H1 (cell line): ENCODE results near the gene ENPP3. TPM values are rescaled to one million over a fixed set of nuclear protein-coding genes. Genes with fewer than 3 reads are reported as not detected.

Experiments
- ASH2L ChIP-seq: fragments of 200-600, 300-600 bp; sonication (generic); IDR thresholded peaks from one replicate; pipeline ENCODE4 v1.7.1; 2017; ENCODE audit warnings: low read length
- BACH1 ChIP-seq: IDR thresholded peaks from 2 replicates; pipeline ENCODE4 v1.6.1; 2012; ENCODE audit warnings: low read length, improper control_type of control experiment
- BCL11A ChIP-seq, 2 experiments: IDR thresholded peaks; one replicate each; pipeline ENCODE4 v1.6.1; 2011; ENCODE audit warnings: low read depth in 2 of 2, low read length in 2 of 2, mild to moderate bottlenecking in 2 of 2
- CBX5 ChIP-seq: fragments of 300-800, 300-1000 bp; sonication (generic); IDR thresholded peaks from 2 replicates; pipeline ENCODE4 v1.7.1; 2016; ENCODE audit warnings: antibody characterized with exemption, low read length, low read depth
- CEBPB ChIP-seq: IDR thresholded peaks from 2 replicates; pipeline ENCODE4 v1.6.1; 2012; ENCODE audit warnings: low read depth, low read length
- CHD2 ChIP-seq: IDR thresholded peaks from 2 replicates; pipeline ENCODE4 v1.6.1; 2012; ENCODE audit warnings: low read length, improper control_type of control experiment
- EGR1 ChIP-seq: IDR thresholded peaks from 2 replicates; pipeline ENCODE4 v1.6.1; 2011; ENCODE audit warnings: low read depth, low read length, borderline replicate concordance
- HDAC2 ChIP-seq, 2 experiments: fragments of 300-600 bp in 1 of 2; sonication (generic) in 1 of 2; IDR thresholded peaks; 2 replicates each; pipeline ENCODE4 v1.6.1; 2011 to 2012; ENCODE audit warnings: low read depth in 2 of 2, low read length in 2 of 2, mild to moderate bottlenecking in 2 of 2, moderate library complexity in 2 of 2, borderline replicate concordance in 1 of 2, inconsistent platforms in 1 of 2
- HDAC6 ChIP-seq: IDR thresholded peaks from one replicate; pipeline ENCODE4 v1.7.1; 2012; ENCODE audit warnings: low read depth, mild to moderate bottlenecking, inconsistent platforms, low read length, moderate library complexity
- JUND ChIP-seq: IDR thresholded peaks from 2 replicates; pipeline ENCODE4 v1.6.1; 2011; ENCODE audit warnings: mild to moderate bottlenecking, improper control_type of control experiment, low read length
- NANOG ChIP-seq: IDR thresholded peaks from 2 replicates; pipeline ENCODE4 v1.6.1; 2011; ENCODE audit warnings: low read length, low read depth, mild to moderate bottlenecking, inconsistent platforms; ENCODE audit not compliant: insufficient read depth, poor library complexity, severe bottlenecking
- NRF1 ChIP-seq: IDR thresholded peaks from 2 replicates; pipeline ENCODE4 v1.6.1; 2011; ENCODE audit warnings: mild to moderate bottlenecking, low read depth, low read length, improper control_type of control experiment
- POLR2AphosphoS5 ChIP-seq: IDR thresholded peaks from 2 replicates; pipeline ENCODE4 v1.6.1; 2011; ENCODE audit warnings: low read depth, low read length
- RAD21 ChIP-seq, 2 experiments: IDR thresholded peaks in 1 of 2; conservative IDR thresholded peaks in 1 of 2; 2 replicates each; pipeline ENCODE4 v1.6.1; 2011; ENCODE audit warnings: low read depth in 2 of 2, low read length in 2 of 2, improper control_type of control experiment in 1 of 2, inconsistent platforms in 1 of 2, mild to moderate bottlenecking in 1 of 2, moderate library complexity in 1 of 2
- RFX5 ChIP-seq: IDR thresholded peaks from 2 replicates; pipeline ENCODE4 v1.6.1; 2011; ENCODE audit warnings: low read depth, low read length, improper control_type of control experiment, borderline replicate concordance
- SAP30 ChIP-seq: fragments of 300-600 bp; sonication (generic); IDR thresholded peaks from 2 replicates; pipeline ENCODE4 v1.7.1; 2012; ENCODE audit warnings: low read length, moderate library complexity, mild to moderate bottlenecking, inconsistent platforms; ENCODE audit not compliant: insufficient read depth, insufficient replicate concordance
- SIN3A ChIP-seq, 2 experiments: IDR thresholded peaks in 1 of 2; conservative IDR thresholded peaks in 1 of 2; 2 replicates each; pipeline ENCODE4 v1.6.1; 2011 to 2012; ENCODE audit warnings: low read length in 2 of 2, improper control_type of control experiment in 1 of 2, low read depth in 1 of 2, mild to moderate bottlenecking in 1 of 2
- SP1 ChIP-seq: IDR thresholded peaks from 2 replicates; pipeline ENCODE4 v1.6.1; 2011; ENCODE audit warnings: low read depth, low read length
- SP2 ChIP-seq: IDR thresholded peaks from 2 replicates; pipeline ENCODE4 v1.6.1; 2012; ENCODE audit warnings: mild to moderate bottlenecking, low read length, inconsistent platforms
- SRF ChIP-seq: IDR thresholded peaks from 2 replicates; pipeline ENCODE4 v1.6.1; 2011; ENCODE audit warnings: mild to moderate bottlenecking, low read depth, low read length, moderate library complexity
- TAF1 ChIP-seq: IDR thresholded peaks from 2 replicates; pipeline ENCODE4 v1.6.1; 2011; ENCODE audit warnings: mild to moderate bottlenecking, low read depth, low read length
- TBP ChIP-seq: IDR thresholded peaks from 2 replicates; pipeline ENCODE4 v1.6.1; 2011; ENCODE audit warnings: low read depth, low read length, improper control_type of control experiment
- TCF12 ChIP-seq: IDR thresholded peaks from 2 replicates; pipeline ENCODE4 v1.6.1; 2011; ENCODE audit warnings: low read depth, mild to moderate bottlenecking, low read length
- YY1 ChIP-seq: IDR thresholded peaks from 2 replicates; pipeline ENCODE4 v1.6.1; 2011; ENCODE audit warnings: low read depth, mild to moderate bottlenecking, low read length
- polyA plus RNA-seq, 7 experiments: library from polyadenylated mRNA; depleted of rRNA in 3 of 7; stranded (reverse) in 5 of 7; unstranded in 2 of 7; fragments of >200 nt in 5 of 7; fragments of 200-250 nt in 2 of 7; gene quantifications; 1 replicate in 5 of 7; 2 replicates in 1 of 7; 4 replicates in 1 of 7; pipeline versions ENCODE4 v1.2.1 to v1.2.3, GENCODE V29; 2011 to 2013; ENCODE audit warnings: missing spikeins in 2 of 7, mixed read lengths in 2 of 7
- total RNA-seq: library from RNA; stranded (reverse); fragmentation: NEBNext Ultra II Directional; extraction: Animal tissue kit (Norgen Biotek cat#: 25700); gene quantifications from 2 replicates; pipeline ENCODE4 v1.2.1, GENCODE V29; 2021

The ENPP3 gene
- total and polyA plus RNA-seq, 2 of the 8 experiments (the other 6 are each of a cell fraction or from before 2014, with no cell fraction given): 0.11 TPM; not detected in 1

DNA sequence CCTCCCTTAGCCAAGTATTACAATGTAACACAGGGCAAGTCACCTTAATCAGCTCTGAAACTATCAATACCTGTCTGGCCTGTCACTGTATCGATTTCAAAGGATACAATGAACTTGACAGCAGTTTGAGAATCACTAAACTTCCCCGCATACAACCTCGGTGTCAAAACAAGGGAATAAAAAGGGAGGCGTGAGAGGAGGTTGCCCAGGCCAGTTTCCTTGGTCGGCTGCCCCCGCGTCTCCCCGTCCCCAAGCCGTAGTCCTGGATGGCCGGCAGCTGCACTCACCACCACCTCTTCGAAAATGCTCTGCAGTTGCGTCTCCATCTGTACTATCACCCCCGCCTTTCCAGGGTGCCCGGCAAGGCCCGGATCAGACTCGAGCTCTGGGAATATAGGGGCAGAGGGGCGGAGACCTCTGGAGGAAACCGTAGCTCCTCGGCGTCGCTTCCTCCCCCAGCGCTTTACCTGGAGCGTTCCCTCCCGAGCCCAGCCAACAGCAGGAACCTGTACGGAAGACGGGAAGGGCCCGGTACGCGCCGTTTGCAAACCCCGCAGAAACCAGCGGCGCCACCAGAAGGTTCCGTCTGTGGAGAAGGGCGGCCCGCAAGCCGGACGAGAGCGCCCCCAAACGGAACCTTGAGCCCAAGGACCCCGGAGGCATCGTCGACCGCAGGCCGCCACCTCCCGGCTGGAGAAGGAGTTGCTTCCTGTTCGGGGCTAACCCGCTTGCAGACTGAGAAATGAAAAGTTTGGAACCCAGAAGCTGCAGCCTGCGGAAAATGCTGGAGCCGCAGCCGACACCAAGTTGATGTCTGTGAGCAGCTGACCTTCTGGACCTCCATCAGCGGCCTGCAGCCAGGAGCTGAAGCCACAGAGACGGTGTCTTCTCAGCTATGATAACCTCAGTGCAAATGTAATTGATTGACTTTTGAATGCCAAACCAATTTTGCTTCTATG is 9.1 kb upstream of the ENPP3 start, which contains the start of gene MED23 (continued):
- TF ChIP-seq RAD21 (IDR thresholded peaks at IDR 0.05 in 1 of 2, conservative IDR thresholded peaks at IDR 0.05 in 1 of 2; ENCODE audit: low read depth in 2 of 2, low read length in 2 of 2) (peak; percentile 92 to 96), BCL11A (IDR thresholded peaks at IDR 0.05; ENCODE audit: low read depth in 2 of 2, low read length in 2 of 2) (no peak), TAF1 (peak; percentile 91), TCF12 (0 out of 2 replicates have a peak, but pooled peaks have one; percentile 31), BACH1 (no peak), TBP (peak; percentile 91), SRF (peak; percentile 80), ASH2L (peak; percentile 99), HDAC6 (no peak), RFX5 (no peak), EGR1 (peak; percentile 88), NRF1 (no peak), SP2 (no peak), JUND (peak; percentile 68; the same call in 1 of the 2 replicates), SP1 (peak; percentile 73; the same call in 1 of the 2 replicates), POLR2AphosphoS5 (peak; percentile 65; the same call in 1 of the 2 replicates), NANOG (peak; percentile 2), CHD2 (peak; percentile 78), SAP30 (peak; percentile 36), HDAC2 (IDR thresholded peaks at IDR 0.05; ENCODE audit: borderline replicate concordance in 1 of 2, low read depth in 2 of 2, low read length in 2 of 2) (no peak), CEBPB (no peak), YY1 (peak; percentile 66), SIN3A (conservative IDR thresholded peaks at IDR 0.05 in 1 of 2, IDR thresholded peaks at IDR 0.05 in 1 of 2; ENCODE audit: low read depth in 1 of 2, low read length in 2 of 2) (peak in 1 of 2 experiments; percentile 95; a peak in 2 of 4 replicates), CBX5 (no peak)
